ENCODE data around the gene EMILIN2. TPM values are rescaled to one million over a fixed set of nuclear protein-coding genes. Genes with fewer than 3 reads are reported as not detected.
"Not testable (repeated sequence)": the region's sequence is repeated elsewhere in the genome, so short reads cannot be mapped to it uniquely, and the experiment has no call there.

The EMILIN2 gene
- total RNA-seq, 2 experiments from 2014 or later = 25.4 to 26.3 TPM

DNA sequence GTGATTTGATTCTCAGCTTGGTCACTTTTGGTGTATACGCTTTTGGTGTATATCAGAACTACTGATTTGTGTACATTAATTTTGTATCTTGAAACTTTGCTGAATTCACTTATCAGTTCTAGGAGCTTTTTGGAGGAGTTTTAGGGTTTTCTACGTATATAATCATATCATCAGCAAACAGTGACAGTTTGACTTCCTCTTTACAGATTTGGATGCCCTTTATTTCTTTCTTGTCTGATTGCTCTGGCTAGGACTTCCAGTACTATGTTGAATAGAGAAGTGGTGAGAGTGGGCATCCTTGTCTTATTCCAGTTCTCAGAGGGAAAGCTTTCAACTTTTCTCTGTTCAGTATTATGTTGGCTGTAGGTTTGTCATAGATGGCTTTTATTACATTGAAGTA, 19.7 kb downstream of the EMILIN2 start:
- CTCF ChIA-PET = not testable (repeated sequence)

DNA sequence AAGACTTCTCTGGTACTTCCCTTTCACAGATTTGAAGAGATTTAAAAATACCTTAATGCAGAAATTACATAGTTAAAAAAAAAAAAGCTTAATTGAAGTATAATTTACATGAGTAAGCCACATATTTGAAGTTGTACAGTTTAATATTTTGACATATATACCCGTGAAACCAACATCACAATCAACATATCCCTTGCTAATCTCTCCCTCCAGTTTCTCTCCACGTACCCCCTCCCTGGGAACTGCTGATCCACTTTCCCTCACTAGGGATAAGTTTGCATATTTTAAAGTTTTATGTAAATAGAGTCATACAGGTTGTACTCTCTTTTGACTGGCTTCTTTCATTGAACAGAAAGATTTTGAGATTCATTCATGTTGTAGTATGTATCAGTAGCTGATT, 22.4 kb downstream of the EMILIN2 start:
- ChIA-PET POLR2A (no interaction called here), CTCF (no interaction called here)

More for the DNA sequence above, 19.7 kb downstream of the EMILIN2 start:
- POLR2A ChIA-PET = not testable (repeated sequence)

DNA sequence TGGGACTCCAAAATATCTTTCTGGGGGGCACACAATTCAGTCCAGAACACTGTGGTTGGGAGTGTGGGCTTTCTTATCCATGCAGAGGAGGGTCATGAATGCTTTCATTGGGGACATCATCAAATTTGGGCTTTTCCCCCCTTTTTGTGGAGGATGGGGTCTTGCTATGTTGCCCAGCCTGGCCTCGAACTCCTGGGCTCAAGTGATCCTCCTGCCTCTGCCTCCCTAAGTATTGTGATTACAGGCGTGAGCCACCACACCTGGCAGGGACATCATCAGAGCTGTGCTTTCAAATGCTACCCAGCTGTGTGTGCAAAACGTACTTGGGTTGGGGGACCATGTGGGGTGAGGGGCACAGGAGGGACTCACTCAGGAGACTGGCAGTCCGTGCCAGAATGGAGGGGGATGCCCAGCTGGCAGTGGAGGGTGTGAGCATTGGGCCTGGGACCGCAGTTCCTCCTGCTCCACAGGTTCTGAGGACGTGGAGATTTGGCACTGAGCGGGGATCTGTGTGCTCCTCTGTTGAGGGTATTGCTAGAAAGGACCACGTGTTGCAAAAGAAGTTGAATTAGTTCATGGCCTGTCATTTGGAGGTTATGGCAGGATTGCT, 24.4 kb downstream of the EMILIN2 start:
- ChIA-PET POLR2A (no interaction called here), CTCF (no interaction called here)

DNA sequence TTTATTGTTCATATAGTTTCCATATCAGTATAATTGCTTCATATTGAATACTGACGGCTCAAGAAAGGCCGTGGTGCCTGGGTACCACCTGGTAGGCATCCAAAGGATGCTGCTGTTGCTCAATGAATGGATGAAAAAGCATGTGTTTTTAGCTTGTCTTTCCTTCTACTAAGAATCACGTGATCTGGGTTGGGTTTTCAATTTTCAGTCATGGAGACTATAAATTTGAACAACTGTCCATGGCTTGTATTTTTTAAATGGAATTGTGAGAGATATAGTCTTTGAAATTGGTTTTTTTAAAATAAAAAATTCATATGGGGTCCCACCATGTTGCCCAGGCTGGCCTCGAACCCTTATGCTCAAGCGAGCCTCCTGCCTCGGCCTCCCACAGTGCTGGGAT, 25.3 kb downstream of the EMILIN2 start:
- CTCF ChIA-PET = no interaction called here
- POLR2A ChIA-PET = no interaction called here

DNA sequence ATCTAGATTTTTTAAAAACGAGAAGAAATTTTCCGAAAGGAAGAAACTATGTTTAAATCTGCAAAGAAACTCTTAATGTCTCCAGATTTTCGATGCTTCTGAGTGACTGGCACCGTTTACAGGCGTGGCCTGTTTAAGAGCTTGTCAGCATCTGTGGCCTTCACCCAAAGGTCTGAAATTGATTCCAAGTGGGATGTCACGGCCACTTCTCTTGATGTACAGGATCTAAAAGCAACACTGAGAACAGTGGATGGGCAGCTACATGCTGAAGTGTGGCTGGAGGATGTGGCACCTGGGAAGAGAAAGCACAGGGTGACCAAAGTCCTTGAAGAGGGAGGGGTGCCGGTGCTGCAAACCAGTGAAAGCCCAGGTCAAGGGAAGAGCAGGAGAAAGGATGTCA, 28.0 kb downstream of the EMILIN2 start:
- CTCF ChIA-PET = interaction anchor here (1.4 kb wide), 1 partner anchor 119 kb away, joined by 3 read pairs; no protein-coding TSS in a partner anchor
- POLR2A ChIA-PET = no interaction called here

DNA sequence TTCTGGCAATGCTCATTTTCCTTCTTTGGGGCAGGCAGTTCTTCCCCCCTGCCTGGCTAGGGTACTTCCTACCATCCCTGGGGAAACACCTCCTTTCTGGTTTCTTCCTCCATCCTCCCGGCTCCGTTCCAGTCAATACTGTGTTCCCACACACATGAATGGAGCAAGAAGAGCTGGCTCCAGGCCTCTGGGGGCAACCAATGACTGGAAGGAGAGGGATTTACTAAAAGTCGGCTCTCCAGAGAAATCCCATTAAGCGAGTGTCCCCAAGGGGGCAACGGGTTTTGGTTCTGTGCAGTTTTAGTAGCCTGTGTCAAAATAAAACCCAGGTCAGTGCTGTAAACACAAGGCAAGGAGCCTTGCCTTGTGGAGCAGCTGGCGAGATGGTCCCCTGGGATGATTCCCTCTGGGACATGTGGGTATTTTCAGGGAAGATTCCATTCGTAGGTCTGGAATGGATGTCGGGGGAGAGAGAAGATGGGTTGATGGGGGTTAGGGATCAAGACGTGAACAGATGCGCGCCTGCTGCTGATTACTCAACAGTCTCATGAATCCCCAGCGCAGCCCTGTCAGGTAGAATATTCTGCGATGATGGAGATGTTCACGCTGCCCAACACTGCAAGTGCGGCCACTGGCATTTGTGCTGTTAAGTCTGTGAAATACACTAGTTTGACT, 32.0 kb downstream of the EMILIN2 start:
- CTCF ChIA-PET = no interaction called here
- POLR2A ChIA-PET = no interaction called here

DNA sequence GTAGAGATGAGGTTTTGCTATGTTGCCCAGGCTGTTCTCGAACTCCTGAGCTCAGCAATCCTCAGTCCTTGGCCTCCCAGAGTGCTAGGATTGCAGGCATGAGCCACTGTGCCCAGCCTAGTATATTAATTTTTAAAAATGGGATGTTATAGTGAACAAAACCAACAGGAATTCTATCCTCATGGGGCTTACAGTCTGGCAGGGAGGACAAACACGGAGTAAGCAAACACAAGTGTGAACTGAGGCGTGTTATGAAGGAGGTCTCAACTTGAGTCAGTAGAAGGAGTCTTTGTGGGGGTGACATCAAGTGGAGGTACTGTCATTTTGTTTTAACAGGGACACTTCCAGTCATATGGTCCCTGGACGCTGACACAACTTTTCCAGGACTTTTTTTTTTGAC, 33.1 kb downstream of the EMILIN2 start:
- ChIA-PET CTCF (no interaction called here), POLR2A (no interaction called here)

DNA sequence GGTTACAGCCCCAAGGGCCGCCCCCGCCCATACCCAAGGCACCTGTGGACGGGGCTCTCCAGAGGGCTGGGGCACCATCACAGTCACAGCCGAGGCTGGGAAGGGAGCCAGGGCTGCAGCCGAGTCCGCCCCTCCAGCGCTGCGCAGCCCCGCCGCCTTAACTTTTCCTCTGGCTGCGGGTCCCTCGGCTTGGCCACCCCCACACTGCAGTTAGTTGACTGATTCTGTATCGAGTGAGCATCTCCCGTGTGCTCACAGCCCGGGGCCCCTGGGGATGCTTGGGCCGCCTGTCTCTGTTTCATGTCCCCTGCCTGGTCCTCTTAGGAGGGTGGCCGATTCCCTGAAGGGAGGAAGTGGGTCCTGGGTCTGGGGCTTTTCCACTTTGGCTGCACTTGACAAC, 33.7 kb downstream of the EMILIN2 start:
- ChIA-PET POLR2A (no interaction called here), CTCF (no interaction called here)

DNA sequence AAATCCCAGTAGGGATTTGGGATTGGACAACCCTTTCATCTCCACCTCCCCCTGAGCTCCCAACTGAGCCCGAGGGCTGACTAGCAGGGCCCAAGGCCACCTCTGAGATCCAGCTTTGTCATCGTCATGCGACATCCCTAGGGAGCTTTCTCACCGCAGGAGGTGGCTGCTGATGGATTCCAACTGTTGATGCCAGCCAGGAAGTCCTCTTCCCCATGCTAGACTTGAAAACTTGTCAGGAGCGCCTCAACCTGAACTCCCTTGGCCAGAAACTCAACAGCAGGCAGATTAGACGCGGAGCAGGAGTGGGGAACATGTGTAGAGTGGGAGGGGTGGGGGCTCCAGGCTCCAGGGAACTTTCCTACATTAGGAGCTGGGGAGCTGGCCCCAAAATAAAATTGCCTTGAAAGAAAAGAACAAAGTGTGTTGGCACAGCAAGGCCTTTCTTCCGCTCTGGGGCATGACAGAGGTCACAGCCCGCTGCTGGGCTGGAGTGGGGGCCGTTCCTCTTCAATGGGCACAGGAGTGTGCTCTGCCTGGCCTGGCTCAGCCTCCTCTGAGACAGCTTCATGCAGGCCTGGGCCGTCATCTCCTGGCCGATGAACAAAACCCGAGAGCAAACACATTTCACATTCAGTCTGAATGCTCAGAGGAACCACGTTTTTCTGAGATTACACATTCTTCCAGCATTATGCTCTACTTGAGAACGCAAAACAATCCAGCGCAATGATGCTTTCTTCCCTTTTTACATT, 34.5 kb downstream of the EMILIN2 start:
- POLR2A ChIA-PET = no interaction called here
- CTCF ChIA-PET = interaction anchor here (0.6 kb wide), 1 partner anchor 267 kb away, joined by 5 read pairs; no protein-coding TSS in a partner anchor

DNA sequence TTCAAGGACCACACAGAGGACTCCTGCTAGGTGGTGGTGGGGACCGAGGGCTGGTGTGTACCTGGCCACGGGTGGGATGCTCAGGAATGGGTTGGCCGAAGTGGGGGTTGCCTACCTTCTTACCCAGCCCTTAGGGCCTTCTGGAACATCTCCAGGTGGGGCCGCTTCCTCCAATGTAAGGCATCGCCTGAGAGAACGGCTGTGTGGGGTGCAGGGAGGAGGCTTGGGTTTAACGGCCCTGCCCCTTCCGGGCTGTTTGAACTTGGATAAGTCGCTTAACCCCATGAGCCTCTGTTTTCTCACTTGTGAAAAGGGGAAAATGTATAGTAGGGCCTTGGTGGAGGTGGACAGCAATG, 35.0 kb downstream of the EMILIN2 start:
- CTCF ChIA-PET = interaction anchor here (0.6 kb wide), 1 partner anchor 267 kb away, joined by 5 read pairs; no protein-coding TSS in a partner anchor
- POLR2A ChIA-PET = no interaction called here

DNA sequence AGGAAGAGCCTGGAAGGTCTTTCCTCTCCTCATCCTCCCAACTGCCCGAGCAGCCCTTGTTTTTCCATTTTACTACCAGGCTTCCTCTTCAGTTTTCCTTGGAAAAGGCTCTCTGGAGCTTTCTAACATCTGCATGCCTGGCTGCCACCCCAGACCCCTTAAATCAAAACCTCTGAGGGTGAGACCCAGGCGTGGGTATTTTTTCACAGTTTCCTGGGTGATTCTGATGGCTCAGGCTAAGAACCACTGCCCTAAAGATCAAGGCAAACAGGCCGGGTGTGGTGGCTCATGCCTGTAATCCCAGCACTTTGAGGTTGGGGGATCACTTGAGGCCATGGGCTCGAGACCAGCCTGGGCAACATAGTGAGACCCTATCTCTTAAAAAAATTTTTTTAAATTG, 35.4 kb downstream of the EMILIN2 start:
- ChIA-PET CTCF (no interaction called here), POLR2A (no interaction called here)

DNA sequence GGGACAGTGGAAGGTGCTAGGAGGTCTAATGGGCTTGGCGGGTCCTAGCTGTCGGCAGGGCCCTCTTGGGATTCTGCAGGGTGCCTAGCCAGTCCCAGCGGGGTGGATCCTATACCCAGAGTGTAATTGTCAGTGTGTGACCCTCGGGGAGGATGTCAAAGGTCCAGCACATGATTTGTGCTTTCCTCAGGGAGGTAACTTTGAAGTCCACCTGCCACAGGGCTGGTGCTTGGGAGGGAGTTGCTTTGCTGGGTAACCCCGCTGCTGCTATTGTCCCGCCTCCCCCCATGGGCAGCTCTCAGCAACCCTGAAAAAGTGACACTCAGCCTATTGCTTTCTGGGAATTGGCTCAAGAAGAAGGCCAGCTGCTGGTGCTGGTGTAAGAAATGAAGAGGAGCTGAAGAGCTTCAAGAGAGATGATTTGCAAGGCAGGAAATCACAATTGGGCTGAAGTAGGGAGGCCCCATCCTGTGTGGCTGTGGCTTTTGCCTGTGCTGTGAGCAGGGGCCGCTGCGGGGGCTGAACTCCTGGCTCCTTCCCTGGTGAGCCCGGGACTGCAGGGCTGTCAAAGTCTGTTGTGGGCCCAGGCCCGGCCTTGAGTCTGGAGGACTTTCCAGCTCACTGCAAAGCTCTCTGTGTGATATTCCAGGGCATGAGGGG, 36.4 kb downstream of the EMILIN2 start:
- POLR2A ChIA-PET = no interaction called here

DNA sequence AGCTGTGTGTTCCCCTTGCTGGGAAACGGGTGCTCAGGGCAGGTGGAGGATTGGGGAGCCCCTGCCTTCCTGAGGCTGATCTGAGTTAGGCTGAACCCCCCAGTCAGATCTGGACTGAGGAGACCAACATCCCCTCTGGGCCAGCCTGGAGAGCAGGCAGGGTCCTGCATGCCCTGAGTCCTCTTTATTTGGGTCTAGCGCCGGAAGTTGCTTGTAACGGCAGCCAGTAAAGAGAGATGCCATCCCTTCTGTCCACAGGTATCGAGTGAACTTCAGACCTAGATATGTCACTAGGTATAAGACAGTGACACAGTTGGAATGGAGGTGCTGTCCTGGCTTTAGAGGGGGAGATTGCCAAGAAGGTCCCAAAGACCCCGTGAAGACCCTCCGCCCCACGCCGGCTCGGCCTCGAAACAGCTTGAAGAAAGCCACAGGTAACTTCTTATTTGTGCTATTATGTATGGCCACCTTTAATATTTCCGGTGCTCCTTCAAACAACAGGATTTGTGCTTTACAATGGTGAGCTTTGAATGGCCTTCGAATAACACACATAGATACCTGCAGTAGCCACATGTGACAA, 38.0 kb downstream of the EMILIN2 start:
- CTCF ChIA-PET = no interaction called here
- POLR2A ChIA-PET = no interaction called here

More for the DNA sequence above, 36.4 kb downstream of the EMILIN2 start:
- CTCF ChIA-PET = no interaction called here

DNA sequence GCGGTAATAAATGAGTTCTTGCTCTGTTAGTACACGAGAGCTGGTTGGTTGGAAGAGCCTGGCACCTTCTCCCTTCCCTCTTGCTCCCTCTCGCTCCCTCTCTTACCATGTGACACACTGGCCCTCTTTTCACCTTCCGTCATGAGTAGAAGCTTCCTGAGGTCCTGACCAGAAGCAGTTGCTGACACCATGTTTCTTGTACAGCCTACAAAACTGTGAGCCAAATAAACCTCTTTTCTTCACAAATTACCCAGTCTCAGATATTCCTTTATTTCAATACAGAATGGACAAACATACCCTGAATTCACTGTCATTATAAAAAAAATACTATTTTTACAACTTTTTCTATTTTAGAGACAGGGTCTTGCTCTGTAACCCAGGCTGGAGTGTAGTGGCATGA, 40.7 kb downstream of the EMILIN2 start:
- ChIA-PET POLR2A (no interaction called here), CTCF (no interaction called here)

DNA sequence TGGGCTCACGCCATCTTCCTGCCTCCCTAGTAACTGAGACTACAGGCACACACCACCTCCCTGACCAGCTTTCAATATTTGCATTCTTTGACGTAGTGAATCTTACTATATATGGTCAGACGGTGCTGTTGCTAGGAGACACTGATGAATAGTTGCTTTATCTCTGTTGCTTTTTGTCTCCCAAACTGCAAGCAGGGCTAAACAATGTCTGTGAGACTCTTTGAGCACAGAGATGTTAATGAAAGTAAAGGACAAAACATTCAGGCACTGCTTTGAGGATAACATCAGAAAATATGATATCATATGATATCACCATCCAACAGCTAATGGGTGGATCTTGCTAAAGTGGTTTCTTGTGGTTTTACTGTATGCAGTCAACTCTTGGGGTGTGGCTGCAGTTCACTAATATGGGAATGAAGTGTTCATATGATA, 43.0 kb downstream of the EMILIN2 start:
- CTCF ChIA-PET = no interaction called here
- POLR2A ChIA-PET = no interaction called here

DNA sequence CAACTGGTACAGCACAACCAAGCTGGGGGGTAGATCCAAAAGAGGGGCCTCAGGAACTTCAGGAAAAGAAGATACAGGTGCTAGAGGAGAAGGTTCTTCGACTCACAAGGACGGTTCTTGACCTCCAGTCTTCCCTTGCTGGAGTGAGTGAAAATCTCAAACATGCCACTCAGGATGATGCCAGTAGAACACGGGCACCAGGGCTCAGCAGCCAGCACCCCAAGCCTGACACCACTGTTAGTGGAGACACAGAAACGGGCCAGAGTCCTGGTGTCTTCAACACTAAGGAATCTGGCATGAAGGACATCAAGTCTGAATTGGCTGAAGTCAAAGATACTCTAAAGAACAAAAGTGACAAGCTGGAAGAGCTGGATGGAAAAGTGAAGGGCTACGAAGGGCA, 43.8 kb downstream of the EMILIN2 start:
- CTCF ChIA-PET = interaction anchor here (0.9 kb wide), 1 partner anchor 64 kb away, joined by 6 read pairs; no protein-coding TSS in a partner anchor
- POLR2A ChIA-PET = no interaction called here

DNA sequence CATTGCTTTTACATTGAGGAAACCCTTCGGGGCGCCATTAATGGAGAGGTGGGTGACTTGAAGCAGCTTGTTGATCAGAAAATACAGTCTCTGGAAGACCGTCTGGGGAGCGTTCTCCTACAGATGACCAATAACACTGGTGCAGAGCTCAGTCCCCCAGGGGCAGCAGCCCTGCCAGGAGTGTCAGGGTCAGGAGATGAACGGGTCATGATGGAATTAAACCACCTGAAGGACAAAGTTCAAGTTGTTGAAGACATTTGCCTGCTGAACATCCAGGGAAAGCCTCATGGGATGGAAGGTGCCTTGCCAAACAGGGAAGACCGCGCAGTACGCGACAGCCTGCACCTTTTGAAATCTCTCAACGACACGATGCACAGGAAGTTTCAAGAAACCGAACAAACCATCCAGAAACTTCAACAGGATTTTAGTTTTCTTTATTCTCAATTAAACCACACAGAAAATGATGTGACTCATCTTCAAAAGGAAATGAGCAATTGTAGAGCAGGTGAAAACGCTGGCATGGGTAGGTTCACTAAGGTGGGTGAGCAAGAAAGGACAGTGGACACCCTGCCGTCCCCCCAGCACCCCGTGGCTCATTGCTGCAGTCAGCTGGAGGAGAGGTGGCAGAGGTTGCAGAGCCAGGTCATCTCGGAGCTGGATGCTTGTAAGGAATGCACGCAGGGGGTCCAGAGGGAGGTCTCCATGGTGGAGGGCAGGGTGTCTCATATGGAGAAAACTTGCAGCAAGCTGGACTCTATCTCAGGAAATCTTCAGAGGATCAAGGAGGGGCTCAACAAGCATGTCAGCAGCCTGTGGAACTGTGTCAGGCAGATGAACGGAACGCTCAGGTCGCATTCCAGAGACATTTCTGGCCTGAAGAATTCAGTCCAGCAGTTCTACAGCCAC, 45.0 kb downstream of the EMILIN2 start:
- CTCF ChIA-PET = no interaction called here
- POLR2A ChIA-PET = no interaction called here

DNA sequence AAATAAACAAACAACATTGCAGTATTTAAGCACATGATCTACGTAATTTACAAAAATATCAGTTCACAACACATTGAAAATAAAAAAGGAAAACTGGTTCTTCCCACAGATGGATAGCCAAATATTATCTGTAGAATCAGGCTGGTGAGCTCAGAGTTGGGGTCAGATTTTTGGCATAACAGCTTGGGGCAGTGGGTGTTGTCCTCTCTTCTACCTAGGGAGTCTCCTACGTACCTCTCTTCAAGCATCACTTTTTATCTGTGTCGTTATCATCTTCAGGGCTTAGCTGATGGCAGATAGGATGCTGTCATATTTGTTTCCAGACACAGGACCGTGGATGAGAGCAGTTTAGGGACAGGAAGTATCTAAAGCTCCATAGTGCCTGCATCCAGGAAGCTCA, 46.2 kb downstream of the EMILIN2 start:
- POLR2A ChIA-PET = no interaction called here
- CTCF ChIA-PET = no interaction called here

DNA sequence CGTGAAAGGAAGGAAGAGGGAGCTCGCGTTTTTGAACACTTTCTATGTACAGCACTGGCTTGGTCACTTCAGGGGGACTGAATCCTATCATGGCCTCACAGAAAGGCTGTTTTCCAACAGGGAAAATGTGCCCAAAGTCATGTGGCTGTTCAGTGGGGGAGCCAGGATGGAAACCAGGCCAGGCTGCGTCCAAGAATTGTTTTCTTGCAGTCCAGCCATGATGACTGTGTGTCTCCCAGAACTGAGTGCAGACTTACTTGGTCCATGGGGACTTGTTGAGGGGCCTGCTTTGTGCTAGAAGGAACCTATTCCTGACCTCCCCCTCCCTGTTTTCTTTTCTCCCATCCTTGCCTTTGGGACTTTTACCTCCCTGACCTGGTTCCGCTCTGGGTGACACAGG, 46.9 kb downstream of the EMILIN2 start:
- POLR2A ChIA-PET = no interaction called here
- CTCF ChIA-PET = interaction anchor here (0.5 kb wide), 1 partner anchor 92 kb away, joined by 5 read pairs; no protein-coding TSS in a partner anchor
